ENCODE results near the gene NRCAM. TPM values are rescaled to one million over a fixed set of nuclear protein-coding genes. Genes with fewer than 3 reads are reported as not detected.

NRCAM gene
- total RNA-seq, 4 donors from 2014 or later, result 0.77 to 30.3 (median 2.0) TPM; not detected in 1

DNA sequence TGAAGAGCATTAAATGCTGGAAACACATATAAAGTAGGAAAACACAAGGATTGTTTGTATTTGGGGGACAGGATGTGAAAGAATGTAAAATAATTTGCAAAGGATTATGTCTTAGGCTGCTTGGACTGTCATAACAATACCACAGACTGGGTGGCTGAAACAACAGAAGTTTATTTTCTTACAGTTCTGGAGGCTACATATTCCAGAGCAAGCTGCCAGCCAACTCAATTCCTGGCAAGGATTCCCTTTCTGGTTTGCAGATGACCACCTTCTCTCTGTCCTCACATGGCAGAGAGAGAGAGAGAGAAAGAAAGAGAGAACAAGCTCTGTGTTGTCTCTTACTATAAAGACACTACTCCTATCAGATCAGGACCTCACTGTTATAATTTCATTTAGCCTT, 317.3 kb downstream of the NRCAM start:
- Histone ChIP-seq H3K27ac (no peak overlapping the region), H3K27me3 (no peaks in the 10 kb centered on the region), H3K4me1 (no peaks in the 10 kb centered on the region), H3K4me3 (no peak overlapping the region), H3K9me3 (no peaks in the 10 kb centered on the region), H3K36me3 (no peaks in the 10 kb centered on the region)
- TF ChIP-seq POLR2A (IDR thresholded peaks at IDR 0.05), result no peak
- no peak for TF ChIP-seq CTCF (IDR thresholded peaks at IDR 0.05)
- intact Hi-C loops (cut with DNase I; ENCODE audit: low total_unique reads), result no loop called here
- no peak for DNase-seq

DNA sequence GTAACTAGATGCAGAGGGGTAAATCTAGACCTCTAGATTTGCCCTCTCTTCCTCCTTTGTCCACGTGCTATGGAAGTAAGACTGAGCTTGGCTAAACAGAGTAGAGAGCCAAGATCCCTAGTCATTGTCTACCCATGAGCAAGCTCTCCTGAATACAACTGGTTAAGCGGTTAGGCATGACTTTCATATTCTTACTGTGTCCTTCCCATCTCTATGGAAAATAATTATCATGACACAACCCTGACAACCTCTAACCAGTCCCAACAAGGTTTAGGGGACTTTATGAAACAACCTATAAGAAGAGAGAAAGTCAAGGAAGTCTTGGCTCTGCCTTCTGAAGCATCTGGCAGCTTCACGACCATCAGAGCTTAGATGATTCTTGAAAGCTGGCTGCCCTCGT, 318.2 kb downstream of the NRCAM start:
- Histone ChIP-seq H3K4me3 (no peak overlapping the region), H3K4me1 (no peaks in the 10 kb centered on the region), H3K36me3 (no peaks in the 10 kb centered on the region), H3K9me3 (no peaks in the 10 kb centered on the region), H3K27ac (no peak overlapping the region), H3K27me3 (no peaks in the 10 kb centered on the region)
- TF ChIP-seq POLR2A (IDR thresholded peaks at IDR 0.05), result no peak
- no peak for TF ChIP-seq CTCF (IDR thresholded peaks at IDR 0.05)
- intact Hi-C loops (cut with DNase I; ENCODE audit: low total_unique reads), result no loop called here
- DNase-seq, result no peak

DNA sequence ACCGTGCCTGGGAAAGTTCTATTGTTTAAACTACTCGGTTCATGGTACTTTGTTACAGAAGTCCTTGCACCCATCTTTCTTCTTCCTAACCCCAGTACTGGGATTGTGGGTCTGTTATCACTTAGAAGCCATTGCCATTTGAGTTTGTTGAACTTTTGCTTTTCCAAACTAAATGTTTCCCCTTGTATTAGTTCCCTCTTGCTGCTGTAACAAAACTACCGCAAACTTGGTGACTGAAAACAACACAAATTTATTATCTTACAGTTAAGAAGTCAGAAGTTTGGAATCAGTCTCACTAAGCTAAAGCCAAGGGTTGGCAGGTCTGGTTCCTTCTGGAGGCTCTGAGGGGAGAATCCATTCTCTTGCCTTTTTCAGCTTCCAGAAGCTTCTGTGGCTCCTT, 319.2 kb downstream of the NRCAM start:
- intact Hi-C loops (cut with DNase I; ENCODE audit: low total_unique reads), result no loop called here
- DNase-seq, result no peak

DNA sequence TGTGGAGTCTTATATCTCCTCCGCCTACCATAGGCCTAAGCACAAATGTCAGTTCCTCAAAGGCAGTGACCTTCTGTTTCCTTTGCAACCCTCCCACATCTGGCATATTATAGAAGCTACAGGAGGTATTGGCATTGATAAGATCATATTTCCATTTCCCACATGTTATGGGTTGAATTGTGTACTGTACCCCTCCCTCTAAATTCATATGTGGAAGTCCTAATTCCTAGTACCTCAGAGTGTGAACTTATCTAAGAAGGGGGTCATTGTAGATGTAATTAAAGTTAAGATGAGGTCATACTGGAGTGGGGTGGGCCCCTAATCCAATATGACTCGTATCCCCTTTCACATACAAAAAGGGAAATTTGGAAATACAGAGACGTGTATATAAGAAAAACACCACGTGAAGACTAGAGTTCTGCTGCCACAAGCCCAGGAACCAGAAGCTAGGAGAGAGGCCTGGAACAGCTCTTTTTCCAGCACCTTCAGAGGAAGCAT, 320.0 kb downstream of the NRCAM start:
- intact Hi-C loops (cut with DNase I; ENCODE audit: low total_unique reads), result no loop called here
- TF ChIP-seq POLR2A (IDR thresholded peaks at IDR 0.05), result no peak
- no peak for TF ChIP-seq CTCF (IDR thresholded peaks at IDR 0.05)

More for the DNA sequence above, 319.2 kb downstream of the NRCAM start:
- Histone ChIP-seq H3K27ac (no peak overlapping the region), H3K9me3 (no peaks in the 10 kb centered on the region), H3K36me3 (no peaks in the 10 kb centered on the region), H3K4me3 (no peak overlapping the region), H3K27me3 (no peaks in the 10 kb centered on the region), H3K4me1 (no peaks in the 10 kb centered on the region)
- TF ChIP-seq POLR2A (IDR thresholded peaks at IDR 0.05) (no peak), CTCF (IDR thresholded peaks at IDR 0.05) (no peak)

DNA sequence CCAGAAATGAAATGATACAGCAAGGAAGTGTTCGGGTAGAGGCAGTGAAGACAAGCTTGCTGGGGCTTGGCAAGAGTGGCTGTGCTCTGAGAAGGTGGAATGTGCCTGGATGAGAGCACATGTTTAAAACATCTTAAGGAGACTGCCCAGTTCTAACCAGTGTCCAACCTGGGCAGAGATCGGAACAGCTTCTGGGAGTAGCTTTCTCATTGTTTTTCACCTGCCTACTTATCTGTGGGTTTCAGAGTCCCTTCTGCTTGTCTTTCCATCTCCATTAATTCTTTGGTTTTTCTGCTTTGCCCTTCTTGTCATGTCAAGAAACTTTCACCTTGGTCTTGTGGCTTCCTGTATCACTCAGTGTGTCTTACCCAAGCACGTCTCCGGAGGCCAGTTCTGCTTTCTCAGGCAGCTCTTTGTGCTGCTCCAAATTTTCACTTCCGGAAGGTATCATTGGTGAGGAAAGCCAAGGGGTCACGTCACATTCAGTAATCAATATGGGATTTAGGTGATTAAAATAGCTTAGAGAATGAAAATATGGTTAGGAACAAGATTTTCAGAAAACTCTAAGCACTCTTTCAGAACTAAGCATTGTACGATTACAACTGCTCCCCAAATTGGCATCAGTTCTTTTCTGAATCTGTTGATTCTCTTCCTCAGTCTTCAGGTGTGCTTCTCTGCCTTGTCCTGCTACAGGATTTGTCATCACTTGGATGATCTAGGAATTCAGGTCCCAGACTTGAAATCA, 320.6 kb downstream of the NRCAM start:
- no peaks in the 10 kb centered on the region for H3K4me1 ChIP-seq
- no peak overlapping the region for H3K4me3 ChIP-seq
- no peak for TF ChIP-seq POLR2A (IDR thresholded peaks at IDR 0.05)
- no peak for TF ChIP-seq CTCF (IDR thresholded peaks at IDR 0.05)
- intact Hi-C loops (cut with DNase I; ENCODE audit: low total_unique reads), result no loop called here
- no peaks in the 10 kb centered on the region for H3K36me3 ChIP-seq
- H3K27me3 ChIP-seq, result no peaks in the 10 kb centered on the region
- DNase-seq, result no peak
- H3K9me3 ChIP-seq, result no peaks in the 10 kb centered on the region
- no peak overlapping the region for H3K27ac ChIP-seq

More for the DNA sequence above, 320.0 kb downstream of the NRCAM start:
- Histone ChIP-seq H3K9me3 (no peaks in the 10 kb centered on the region), H3K27ac (no peak overlapping the region), H3K36me3 (no peaks in the 10 kb centered on the region), H3K27me3 (no peaks in the 10 kb centered on the region), H3K4me1 (no peaks in the 10 kb centered on the region), H3K4me3 (no peak overlapping the region)
- DNase-seq, result no peak
